ENCODE data around the gene ERC2. TPM values are rescaled to one million over a fixed set of nuclear protein-coding genes. Genes with fewer than 3 reads are reported as not detected.

The ERC2 gene
- total RNA-seq, 1 donor from 2014 or later: 48.3 TPM

DNA sequence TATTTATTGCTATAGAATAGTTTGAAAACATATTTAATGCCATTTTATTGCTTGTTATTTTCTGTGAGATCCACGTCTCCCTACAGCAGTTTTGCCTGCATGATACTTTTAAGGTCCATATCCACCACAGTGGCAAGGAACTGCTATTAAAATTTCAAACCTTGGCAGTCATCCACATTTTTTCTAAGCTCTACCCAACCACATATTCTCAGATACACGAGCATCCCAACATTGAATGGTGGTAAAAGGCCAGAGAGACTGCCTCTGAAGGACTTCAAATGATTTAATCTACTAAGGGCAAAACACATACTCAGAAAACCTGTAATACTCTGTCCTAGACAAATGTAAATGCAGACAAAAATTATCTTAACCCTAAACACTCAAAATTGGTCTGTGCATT is 173.1 kb downstream of the ERC2 start:
- Mint-ChIP-seq H3K27ac (ENCODE audit: unreplicated experiment) (no peak overlapping the region), H3K4me1 (ENCODE audit: low read depth, unreplicated experiment) (no peaks in the 10 kb centered on the region), H3K36me3 (ENCODE audit: unreplicated experiment) (no peaks in the 10 kb centered on the region), H3K27me3 (ENCODE audit: unreplicated experiment) (no peaks in the 10 kb centered on the region), H3K4me3 (ENCODE audit: unreplicated experiment) (no peak overlapping the region), H3K9me3 (ENCODE audit: unreplicated experiment) (no peaks in the 10 kb centered on the region)
- TF ChIP-seq, protein P1, sequence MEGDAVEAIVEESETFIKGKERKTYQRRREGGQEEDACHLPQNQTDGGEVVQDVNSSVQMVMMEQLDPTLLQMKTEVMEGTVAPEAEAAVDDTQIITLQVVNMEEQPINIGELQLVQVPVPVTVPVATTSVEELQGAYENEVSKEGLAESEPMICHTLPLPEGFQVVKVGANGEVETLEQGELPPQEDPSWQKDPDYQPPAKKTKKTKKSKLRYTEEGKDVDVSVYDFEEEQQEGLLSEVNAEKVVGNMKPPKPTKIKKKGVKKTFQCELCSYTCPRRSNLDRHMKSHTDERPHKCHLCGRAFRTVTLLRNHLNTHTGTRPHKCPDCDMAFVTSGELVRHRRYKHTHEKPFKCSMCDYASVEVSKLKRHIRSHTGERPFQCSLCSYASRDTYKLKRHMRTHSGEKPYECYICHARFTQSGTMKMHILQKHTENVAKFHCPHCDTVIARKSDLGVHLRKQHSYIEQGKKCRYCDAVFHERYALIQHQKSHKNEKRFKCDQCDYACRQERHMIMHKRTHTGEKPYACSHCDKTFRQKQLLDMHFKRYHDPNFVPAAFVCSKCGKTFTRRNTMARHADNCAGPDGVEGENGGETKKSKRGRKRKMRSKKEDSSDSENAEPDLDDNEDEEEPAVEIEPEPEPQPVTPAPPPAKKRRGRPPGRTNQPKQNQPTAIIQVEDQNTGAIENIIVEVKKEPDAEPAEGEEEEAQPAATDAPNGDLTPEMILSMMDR (IDR thresholded peaks at IDR 0.05; ENCODE audit: partially characterized antibody, unreplicated experiment): no peak
- DNase-seq: no peak

DNA sequence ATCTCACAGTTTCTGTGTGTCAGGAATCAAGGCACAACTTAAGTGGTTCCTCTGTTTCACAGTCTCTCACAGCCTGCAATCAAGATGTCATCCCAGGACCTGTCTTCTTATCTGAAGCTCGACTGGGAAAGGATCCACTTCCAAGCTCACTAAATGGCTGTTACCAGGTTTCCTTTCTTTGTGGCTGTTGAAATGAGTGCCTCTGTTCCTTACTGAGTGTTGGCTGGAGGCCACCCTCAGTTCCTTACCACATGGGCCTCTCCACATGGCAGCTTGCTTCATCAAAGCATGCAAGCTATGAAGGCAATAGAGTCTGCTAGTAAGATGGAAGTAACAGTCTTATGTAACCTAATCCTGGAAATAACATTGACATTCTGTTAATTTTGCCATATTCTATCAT is 174.0 kb downstream of the ERC2 start:
- Mint-ChIP-seq H3K4me3 (ENCODE audit: unreplicated experiment) (no peak overlapping the region), H3K36me3 (ENCODE audit: unreplicated experiment) (no peaks in the 10 kb centered on the region), H3K4me1 (ENCODE audit: low read depth, unreplicated experiment) (peaks cover 3% of the 10 kb centered on the region), H3K27ac (ENCODE audit: unreplicated experiment) (no peak overlapping the region), H3K9me3 (ENCODE audit: unreplicated experiment) (no peaks in the 10 kb centered on the region), H3K27me3 (ENCODE audit: unreplicated experiment) (no peaks in the 10 kb centered on the region)
- TF ChIP-seq, protein P1 (IDR thresholded peaks at IDR 0.05; ENCODE audit: partially characterized antibody, unreplicated experiment): no peak
- DNase-seq: no peak

DNA sequence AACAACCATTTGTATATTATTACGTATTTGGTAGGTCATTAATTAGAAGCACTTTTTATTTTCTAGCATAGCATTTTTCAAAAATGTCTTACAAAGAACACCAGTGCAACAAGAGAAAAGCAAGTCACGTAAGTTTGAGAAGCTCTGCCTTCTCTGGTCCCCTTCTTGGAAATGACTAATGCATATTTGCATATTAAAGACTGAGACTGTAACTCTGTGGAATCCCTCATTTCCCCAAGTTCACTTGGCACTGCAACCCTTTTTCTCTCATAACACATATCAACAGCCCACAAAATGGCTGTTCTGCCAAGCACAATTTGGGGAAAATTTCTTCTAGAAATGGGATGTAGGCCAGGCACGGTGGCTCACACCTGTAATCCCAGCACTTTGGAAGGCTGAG is 176.3 kb downstream of the ERC2 start:
- Mint-ChIP-seq H3K36me3 (ENCODE audit: unreplicated experiment) (no peaks in the 10 kb centered on the region), H3K9me3 (ENCODE audit: unreplicated experiment) (peaks cover 2% of the 10 kb centered on the region), H3K27ac (ENCODE audit: unreplicated experiment) (no peak overlapping the region), H3K4me3 (ENCODE audit: unreplicated experiment) (no peak overlapping the region), H3K27me3 (ENCODE audit: unreplicated experiment) (no peaks in the 10 kb centered on the region), H3K4me1 (ENCODE audit: low read depth, unreplicated experiment) (peaks cover 6% of the 10 kb centered on the region)
- TF ChIP-seq, protein P1 (IDR thresholded peaks at IDR 0.05; ENCODE audit: partially characterized antibody, unreplicated experiment): no peak
- no peak for DNase-seq

DNA sequence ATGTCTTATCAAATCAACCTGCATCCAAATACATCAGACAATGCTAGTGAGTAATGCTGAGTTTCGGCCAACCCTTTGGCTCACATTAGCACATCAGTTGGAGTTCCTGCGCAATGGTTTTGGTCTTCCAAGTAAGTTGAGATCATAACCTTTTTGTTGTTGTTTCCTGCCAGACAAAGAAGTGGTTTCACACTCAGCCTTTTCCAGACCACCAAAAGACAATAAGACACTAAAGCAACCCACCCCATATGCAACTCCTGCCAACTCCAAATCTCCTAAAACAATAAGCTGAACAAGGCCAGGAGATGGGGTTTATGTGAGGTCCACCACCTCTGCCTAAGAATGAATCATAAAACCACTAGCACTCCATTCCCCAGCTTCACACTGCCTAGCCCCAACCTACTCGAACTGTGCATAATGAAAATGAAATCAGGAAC is 177.0 kb downstream of the ERC2 start:
- H3K27ac Mint-ChIP-seq (ENCODE audit: unreplicated experiment): no peak overlapping the region
- H3K4me3 Mint-ChIP-seq (ENCODE audit: unreplicated experiment): no peak overlapping the region
- no peaks in the 10 kb centered on the region for H3K27me3 Mint-ChIP-seq (ENCODE audit: unreplicated experiment)
- H3K4me1 Mint-ChIP-seq (ENCODE audit: low read depth, unreplicated experiment): peaks cover 6% of the 10 kb centered on the region
- no peaks in the 10 kb centered on the region for H3K36me3 Mint-ChIP-seq (ENCODE audit: unreplicated experiment)
- DNase-seq: no peak
- TF ChIP-seq, protein P1 (IDR thresholded peaks at IDR 0.05; ENCODE audit: partially characterized antibody, unreplicated experiment): no peak
- H3K9me3 Mint-ChIP-seq (ENCODE audit: unreplicated experiment): peaks cover 2% of the 10 kb centered on the region

DNA sequence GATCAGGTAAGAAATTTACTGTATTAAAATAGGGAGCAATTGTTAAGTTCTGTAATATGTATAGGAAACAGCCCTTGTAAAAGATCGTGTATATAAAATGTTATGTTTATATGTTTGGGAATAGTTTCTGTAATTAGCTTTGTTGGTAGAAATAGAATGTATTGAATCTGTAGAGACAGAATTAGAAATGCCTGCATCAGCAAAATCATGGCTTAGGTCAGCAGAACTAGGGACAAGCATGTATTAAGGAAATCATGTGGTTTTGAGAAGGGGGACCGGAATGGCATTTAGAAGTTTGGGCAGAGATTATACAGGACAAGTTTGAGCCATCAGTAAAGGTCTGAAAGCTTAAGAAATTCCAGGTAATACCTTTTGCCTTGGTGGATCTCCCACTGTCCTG is 177.9 kb downstream of the ERC2 start:
- TF ChIP-seq, protein P1 (IDR thresholded peaks at IDR 0.05; ENCODE audit: partially characterized antibody, unreplicated experiment): no peak
- DNase-seq: no peak
- H3K27ac Mint-ChIP-seq (ENCODE audit: unreplicated experiment): no peak overlapping the region
- H3K9me3 Mint-ChIP-seq (ENCODE audit: unreplicated experiment): peaks cover 2% of the 10 kb centered on the region
- peaks cover 9% of the 10 kb centered on the region for H3K4me1 Mint-ChIP-seq (ENCODE audit: low read depth, unreplicated experiment)
- H3K36me3 Mint-ChIP-seq (ENCODE audit: unreplicated experiment): no peaks in the 10 kb centered on the region
- no peaks in the 10 kb centered on the region for H3K27me3 Mint-ChIP-seq (ENCODE audit: unreplicated experiment)
- H3K4me3 Mint-ChIP-seq (ENCODE audit: unreplicated experiment): no peak overlapping the region
